IMR-90 (cell line): ENCODE results near the gene CTIF. TPM values are rescaled to one million over a fixed set of nuclear protein-coding genes. Genes with fewer than 3 reads are reported as not detected.

ENCODE experiments used
- ATAC-seq: fragments of 200-7000 bp; cut with Tn5 transposase; 2 replicates; pipeline ENCODE4 v1.9.1; 2020; ENCODE audit warnings: low read depth, mild to moderate bottlenecking, moderate library complexity
- BruUV-seq: library from RNA; stranded (reverse); fragments of 400-500 nt; replicated peaks from 2 replicates; lab custom pipeline; 2021; lab: Mats Ljungman, UMichigan
- CTCF ChIA-PET: fragments of 300-600 bp; formaldehyde crosslinking; extraction: SDS; loops from one replicate; lab custom pipeline; 2021; ENCODE audit warnings: antibody characterized with exemption; lab: Yijun Ruan, JAX
- POLR2A ChIA-PET: fragments of 300-600 bp; sonication (Branson Sonifier 250); formaldehyde crosslinking; loops from one replicate; lab custom pipeline; 2022; ENCODE audit warnings: antibody characterized with exemption; ENCODE audit not compliant: unreplicated experiment; lab: Charles Lee
- DNase-seq: peaks from one replicate; pipeline ENCODE4 v3.0.0; 2013
- H2AFZ ChIP-seq: replicated peaks from 2 replicates; pipeline ENCODE3; 2013; ENCODE audit warnings: low read length, mild to moderate bottlenecking; ENCODE audit not compliant: poor library complexity
- H2AK5ac ChIP-seq: 2 replicates; pipeline ENCODE4 v1.6.1; 2013; ENCODE audit warnings: low read depth, low read length, inconsistent platforms
- H2AK9ac ChIP-seq: replicated peaks from 2 replicates; pipeline ENCODE3; 2013; ENCODE audit warnings: mild to moderate bottlenecking, low read depth, low read length, moderate library complexity; ENCODE audit not compliant: poor library complexity
- H2BK120ac ChIP-seq: 2 replicates; pipeline ENCODE4 v1.6.1; 2013; ENCODE audit warnings: low read depth, low read length, inconsistent platforms
- H2BK15ac ChIP-seq: 3 replicates; pipeline ENCODE4 v1.6.1; 2013; ENCODE audit warnings: low read depth, low read length, inconsistent platforms
- H2BK20ac ChIP-seq: 2 replicates; pipeline ENCODE4 v1.6.1; 2013; ENCODE audit warnings: low read depth, mild to moderate bottlenecking, inconsistent platforms, low read length, moderate library complexity
- H2BK5ac ChIP-seq: 2 replicates; pipeline ENCODE4 v1.6.1; 2013; ENCODE audit warnings: mild to moderate bottlenecking, low read depth, low read length, inconsistent platforms; ENCODE audit not compliant: poor library complexity, severe bottlenecking
- H3K14ac ChIP-seq: replicated peaks from 2 replicates; pipeline ENCODE4 v1.6.1; 2013; ENCODE audit warnings: low read depth, low read length, inconsistent platforms
- H3K18ac ChIP-seq: 2 replicates; pipeline ENCODE4 v1.6.1; 2013; ENCODE audit warnings: low read depth, low read length, control low read depth
- H3K23ac ChIP-seq: 2 replicates; pipeline ENCODE4 v1.6.1; 2013; ENCODE audit warnings: low read depth, low read length, inconsistent platforms
- H3K27ac ChIP-seq: 2 replicates; pipeline ENCODE4 v1.5.1; 2013; ENCODE audit warnings: mild to moderate bottlenecking, control low read depth, low read length; ENCODE audit not compliant: insufficient read depth
- H3K27me3 ChIP-seq: 2 replicates; pipeline ENCODE4 v1.6.1; 2013; ENCODE audit warnings: low read length; ENCODE audit not compliant: control insufficient read depth, insufficient read depth
- H3K36me3 ChIP-seq: 2 replicates; pipeline ENCODE4 v1.6.1; 2013; ENCODE audit warnings: low read length, mixed read lengths; ENCODE audit not compliant: control insufficient read depth, insufficient read depth
- H3K4ac ChIP-seq: 2 replicates; pipeline ENCODE4 v1.6.1; 2013; ENCODE audit warnings: low read depth, low read length, inconsistent platforms
- H3K4me1 ChIP-seq: 2 replicates; pipeline ENCODE4 v1.6.1; 2013; ENCODE audit warnings: low read length, mixed read lengths; ENCODE audit not compliant: control insufficient read depth, insufficient read depth
- H3K4me2 ChIP-seq: 2 replicates; pipeline ENCODE4 v1.6.1; 2013; ENCODE audit warnings: low read depth, mild to moderate bottlenecking, control low read depth, low read length, moderate library complexity
- H3K4me3 ChIP-seq: 2 replicates; pipeline ENCODE4 v1.5.1; 2013; ENCODE audit warnings: low read depth, mild to moderate bottlenecking, control low read depth, low read length, moderate library complexity; ENCODE audit not compliant: insufficient read depth
- H3K56ac ChIP-seq: 2 replicates; pipeline ENCODE4 v1.6.1; 2013; ENCODE audit warnings: low read length, inconsistent platforms; ENCODE audit not compliant: insufficient read depth; ENCODE audit errors: extremely low read depth
- H3K79me1 ChIP-seq, 2 experiments: 2 replicates each; pipeline ENCODE4 v1.6.1; 2013; ENCODE audit warnings: low read length in 2 of 2, inconsistent platforms in 1 of 2, low read depth in 1 of 2
- H3K9ac ChIP-seq: 2 replicates; pipeline ENCODE4 v1.6.1; 2013; ENCODE audit warnings: low read depth, low read length, control low read depth
- H3K9me1 ChIP-seq: 2 replicates; pipeline ENCODE4 v1.6.1; 2013; ENCODE audit warnings: low read length, inconsistent platforms; ENCODE audit not compliant: insufficient read depth
- H3K9me3 ChIP-seq: 2 replicates; pipeline ENCODE4 v1.6.1; 2013; ENCODE audit warnings: low read length; ENCODE audit not compliant: control insufficient read depth, insufficient read depth
- H4K20me1 ChIP-seq: 2 replicates; pipeline ENCODE4 v1.6.1; 2013; ENCODE audit warnings: low read length, inconsistent platforms; ENCODE audit not compliant: insufficient read depth
- H4K5ac ChIP-seq: 2 replicates; pipeline ENCODE4 v1.6.1; 2013; ENCODE audit warnings: mild to moderate bottlenecking, low read depth, low read length, control low read depth
- H4K8ac ChIP-seq, 2 experiments: 2 replicates each; pipeline ENCODE4 v1.6.1; 2013; ENCODE audit warnings: low read depth in 2 of 2, low read length in 2 of 2, control low read depth in 1 of 2, inconsistent platforms in 1 of 2
- H4K91ac ChIP-seq: 2 replicates; pipeline ENCODE4 v1.6.1; 2013; ENCODE audit warnings: low read depth, low read length, inconsistent platforms; ENCODE audit not compliant: insufficient read depth
- BHLHE40 ChIP-seq: fragments of 150-350 bp; IDR thresholded peaks from 2 replicates; pipeline ENCODE4 v1.6.1; 2016; ENCODE audit warnings: mild to moderate bottlenecking, low read depth, low read length
- POLR2A ChIP-seq: IDR thresholded peaks from 2 replicates; pipeline ENCODE4 v1.6.1; 2012; ENCODE audit warnings: mild to moderate bottlenecking, low read depth, low read length
- RAD21 ChIP-seq: IDR thresholded peaks from 2 replicates; pipeline ENCODE4 v1.6.1; 2012; ENCODE audit warnings: low read length, improper control_type of control experiment
- WGBS, 2 experiments: methylation state at CpG; one replicate each; pipeline versions ENCODE4 v1.1.5 to v1.1.7; 2013; ENCODE audit warnings: missing lambda C conversion rate in 2 of 2; ENCODE audit not compliant: insufficient read length in 1 of 2; ENCODE audit errors: extremely low coverage in 2 of 2; 5-methylcytosine and 5-hydroxymethylcytosine counted together
- dilution Hi-C: fragments of 300-500 bp; cut with HindIII; formaldehyde crosslinking; loops from one replicate; pipeline ENCODE4 v1.14.3; 2018; ENCODE audit warnings: low sequenced_read_pairs; ENCODE audit not compliant: unreplicated experiment
- in situ Hi-C: fragments of 300-500 bp; cut with MboI; formaldehyde crosslinking; loops from 3 replicates; pipeline ENCODE4 v1.14.3; 2019; ENCODE audit warnings: low sequenced_read_pairs, inconsistent platforms, mixed read lengths
- intact Hi-C: fragments of 100-400 bp; cut with micrococcal nuclease; formaldehyde crosslinking; loops from 2 replicates; pipeline ENCODE4 v1.10.0; 2022
- polyA plus RNA-seq, 3 experiments: library from polyadenylated mRNA; depleted of rRNA; stranded (reverse); fragments of >200 nt; gene quantifications; 2 replicates each; pipeline ENCODE4 v1.2.3, GENCODE V29; 2012; ENCODE audit warnings: low replicate concordance in 1 of 3
- total RNA-seq: library from RNA; depleted of rRNA; stranded (reverse); fragments of >200 nt; gene quantifications from 2 replicates; pipeline ENCODE4 v1.2.3, GENCODE V29; 2012

CTIF gene
- total and polyA plus RNA-seq, 2 of the 4 experiments (the other 2 are of a cell fraction): 25.1 to 57.0 TPM

DNA sequence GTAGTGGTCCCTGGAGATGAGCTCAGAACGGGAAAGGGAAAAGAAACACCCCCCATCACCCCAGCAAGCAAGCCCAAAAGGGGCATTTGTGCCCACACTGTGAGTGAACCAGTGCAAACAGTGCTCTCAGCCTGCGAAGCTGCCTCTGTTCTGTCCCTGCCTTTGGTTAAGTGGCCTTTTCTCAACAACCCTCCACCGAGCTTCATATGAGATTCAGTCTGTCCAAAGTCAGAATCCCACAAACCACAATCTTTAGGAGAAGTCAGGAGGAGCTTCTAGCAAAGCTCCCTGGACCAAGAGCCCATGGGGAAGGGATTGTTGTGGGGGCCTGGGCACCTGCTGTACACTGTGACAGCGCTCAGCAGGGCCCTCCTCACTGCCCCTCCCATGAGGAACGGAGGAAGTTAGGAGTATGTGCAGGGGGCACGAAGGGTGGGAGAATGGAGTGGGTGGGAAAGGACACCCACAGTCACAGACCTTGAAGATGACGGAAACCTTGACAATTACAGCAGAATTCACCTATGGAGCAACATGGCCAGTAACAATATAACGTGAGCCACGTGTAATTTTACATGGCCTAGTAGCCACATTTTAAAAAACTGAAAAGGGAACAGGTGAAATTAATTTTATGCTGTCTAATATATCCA is 292.4 kb downstream of the CTIF start:
- peaks cover 27% of the 10 kb centered on the region for H3K9me1 ChIP-seq
- H2BK15ac ChIP-seq: no peak overlapping the region
- no peak overlapping the region for H3K27ac ChIP-seq
- H3K9me3 ChIP-seq: no peaks in the 10 kb centered on the region
- H3K14ac ChIP-seq: no peak overlapping the region
- WGBS, 2 experiments: no CpG with 5 or more reads among the region's 9 CpGs
- no peak overlapping the region for H3K4me2 ChIP-seq
- peaks cover 4% of the 10 kb centered on the region; the same call in 1 of the 2 replicates for H3K36me3 ChIP-seq
- no peak overlapping the region for H3K18ac ChIP-seq
- H4K20me1 ChIP-seq: peaks cover 11% of the 10 kb centered on the region; the same call in 1 of the 2 replicates
- intact Hi-C loops: loop anchor here (10.0 kb wide), 1 partner anchor 404 kb away; no protein-coding TSS in a partner anchor
- CTCF ChIA-PET: no interaction called here
- H2BK120ac ChIP-seq: no peak overlapping the region
- in situ Hi-C loops: no loop called here
- H2AK9ac ChIP-seq: no peak overlapping the region
- H3K79me1 ChIP-seq: peaks cover 20 to 90% of the 10 kb centered on the region in 2 experiments; a peak in 3 of 4 replicates
- TF ChIP-seq BHLHE40 (no peak), RAD21 (no peak), POLR2A (no peak)
- H3K4ac ChIP-seq: peak overlapping the region; percentile 32
- H4K8ac ChIP-seq: no peak overlapping the region
- 0 out of 2 replicates have a peak overlapping the region, but pooled peaks have one; percentile 5 for H2BK20ac ChIP-seq
- H3K56ac ChIP-seq: no peak overlapping the region
- BruUV-seq: no TSS peak
- no peak overlapping the region for H3K9ac ChIP-seq
- no peak overlapping the region for H4K5ac ChIP-seq
- ATAC-seq (no peak), DNase-seq (no peak)
- dilution Hi-C loops: no loop called here
- H2AK5ac ChIP-seq: peak overlapping the region; percentile 49; the same call in 1 of the 2 replicates
- H3K27me3 ChIP-seq: no peaks in the 10 kb centered on the region
- H4K91ac ChIP-seq: no peak overlapping the region
- no peak overlapping the region; the same call in 1 of the 2 replicates for H3K23ac ChIP-seq
- H2AFZ ChIP-seq: no peak overlapping the region
- POLR2A ChIA-PET: no interaction called here
- no peak overlapping the region for H2BK5ac ChIP-seq
- H3K4me1 ChIP-seq: peaks cover 34% of the 10 kb centered on the region
- H3K4me3 ChIP-seq: no peak overlapping the region
